Aorta (tissue), 5 donors: ENCODE results near the gene OTUD6A. TPM values are rescaled to one million over a fixed set of nuclear protein-coding genes. Genes with fewer than 3 reads are reported as not detected.

Experiments
- ATAC-seq: fragments of 200-7000 bp; cut with Tn5 transposase; one replicate; pipeline ENCODE4 v1.9.1; 2022; ENCODE audit warnings: moderate library complexity; ENCODE audit not compliant: low FRiP score
- DNase-seq, 2 donors: peaks; one replicate each; pipeline ENCODE4 v3.0.0-alpha.2; 2020
- H3K27ac ChIP-seq, 2 donors: one replicate each; pipeline ENCODE4 v1.5.1; 2013; ENCODE audit warnings: low read length in 2 of 2, mild to moderate bottlenecking in 2 of 2, moderate library complexity in 2 of 2, control low read depth in 1 of 2, inconsistent platforms in 1 of 2, low read depth in 1 of 2
- H3K27me3 ChIP-seq, 2 donors: one replicate each; pipeline ENCODE4 v1.6.1; 2013; ENCODE audit warnings: control low read depth in 1 of 2, low read length in 1 of 2, mild to moderate bottlenecking in 1 of 2, moderate library complexity in 1 of 2; ENCODE audit not compliant: insufficient read depth in 2 of 2, control insufficient read depth in 1 of 2
- H3K36me3 ChIP-seq, 2 donors: one replicate each; pipeline ENCODE4 v1.6.1; 2013; ENCODE audit warnings: control low read depth in 1 of 2, low read length in 1 of 2, mild to moderate bottlenecking in 1 of 2; ENCODE audit not compliant: insufficient read depth in 2 of 2, control insufficient read depth in 1 of 2
- H3K4me1 ChIP-seq, 2 donors: one replicate each; pipeline ENCODE4 v1.6.1; 2013; ENCODE audit warnings: low read length in 2 of 2, control low read depth in 1 of 2, mild to moderate bottlenecking in 1 of 2, moderate library complexity in 1 of 2; ENCODE audit not compliant: insufficient read depth in 2 of 2, control insufficient read depth in 1 of 2
- H3K4me3 ChIP-seq, 2 donors: one replicate each; pipeline ENCODE4 v1.5.1; 2013; ENCODE audit warnings: low read length in 2 of 2, control low read depth in 1 of 2, mild to moderate bottlenecking in 1 of 2
- H3K9me3 ChIP-seq: one replicate; pipeline ENCODE4 v1.6.1; 2013; ENCODE audit warnings: mild to moderate bottlenecking, low read length; ENCODE audit not compliant: control insufficient read depth
- WGBS, 2 donors: extraction: QIAGEN DNeasy Blood & Tissue Kit; methylation state at CpG; one replicate each; pipeline ENCODE4 v1.1.7; 2013; 5-methylcytosine and 5-hydroxymethylcytosine counted together
- intact Hi-C, 2 donors: fragments of 100-400 bp; cut with DNase I; formaldehyde crosslinking; loops; one replicate each; pipeline versions ENCODE4 v1.14.2 to v1.15.0; 2022
- polyA plus RNA-seq, 2 donors: library from polyadenylated mRNA; stranded (reverse); fragments of 200-250 nt; gene quantifications; one replicate each; pipeline ENCODE4 v1.2.3, GENCODE V29; 2013
- total RNA-seq, 2 donors: library from RNA; stranded (reverse); fragmentation: NEBNext Ultra II Directional; extraction: Animal tissue kit (Norgen Biotek cat#: 25700); gene quantifications; one replicate each; pipeline ENCODE4 v1.2.1, GENCODE V29; 2021
- donor health status: healthy with polysubstance abuse.
- donor health status: Bipolar disorder and iron deficiency.
- donor health status: DM: no; HTN: no; CAD: no.
- donor health status: DM: no; HTN: no; CAD: no.
- donor health status: DM: yes; HTN: yes; CAD: no.

OTUD6A gene
- total and polyA plus RNA-seq, 4 donors: not detected

DNA sequence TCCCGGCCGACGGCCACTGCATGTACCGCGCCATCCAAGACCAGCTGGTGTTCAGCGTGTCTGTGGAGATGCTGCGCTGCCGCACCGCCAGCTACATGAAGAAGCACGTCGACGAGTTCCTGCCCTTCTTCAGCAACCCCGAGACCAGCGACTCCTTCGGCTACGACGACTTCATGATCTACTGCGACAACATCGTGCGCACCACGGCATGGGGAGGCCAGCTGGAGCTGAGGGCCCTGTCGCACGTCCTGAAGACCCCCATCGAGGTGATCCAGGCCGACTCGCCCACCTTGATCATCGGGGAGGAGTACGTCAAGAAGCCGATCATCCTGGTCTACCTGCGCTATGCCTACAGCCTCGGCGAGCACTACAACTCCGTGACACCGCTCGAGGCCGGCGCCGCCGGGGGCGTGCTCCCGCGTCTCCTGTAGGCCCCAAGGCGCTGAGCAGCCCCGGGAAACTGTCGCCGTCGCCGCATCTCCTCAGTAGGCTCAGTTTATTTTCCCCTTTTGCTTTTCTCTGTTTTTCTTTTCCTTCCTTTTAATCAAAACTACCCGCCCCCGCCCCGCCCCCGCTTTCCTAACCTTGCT is 799 bp downstream of the OTUD6A start:
- Histone ChIP-seq H3K4me1 (no peaks in the 10 kb centered on the region), H3K9me3 (no peaks in the 10 kb centered on the region), H3K36me3 (no peaks in the 10 kb centered on the region), H3K27me3 (no peaks in the 10 kb centered on the region), H3K27ac (no peak overlapping the region), H3K4me3 (no peak overlapping the region)
- ATAC-seq: no peak
- 81 to 97% methylated on average over 52 of the region's 52 CpGs for WGBS, 2 donors
- no peak for DNase-seq
- intact Hi-C loops: no loop called here

DNA sequence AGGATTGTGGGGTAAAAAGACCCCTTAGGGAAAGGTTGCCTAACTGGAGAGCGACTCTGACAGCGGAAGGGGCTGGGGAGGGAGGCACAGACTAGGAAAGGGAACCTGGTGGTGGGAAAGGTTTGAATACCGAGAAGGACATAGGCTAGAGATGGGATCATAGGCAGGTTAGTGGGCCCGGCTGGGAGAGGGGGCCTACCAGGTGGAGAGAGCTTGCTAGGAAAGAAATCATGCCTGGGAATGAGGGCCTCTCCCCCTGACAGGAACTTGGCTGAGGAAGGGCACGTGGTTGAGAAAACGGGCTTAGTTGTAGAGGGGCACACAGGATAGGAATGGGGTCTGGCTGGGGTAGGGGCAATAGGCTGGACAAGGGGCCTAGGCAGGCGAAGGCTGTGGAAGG is 4.4 kb downstream of the OTUD6A start:
- no peak overlapping the region for H3K27ac ChIP-seq
- DNase-seq (no peak), ATAC-seq (no peak)
- intact Hi-C loops: no loop called here
- no peaks in the 10 kb centered on the region for H3K9me3 ChIP-seq
- no peaks in the 10 kb centered on the region for H3K27me3 ChIP-seq
- H3K4me1 ChIP-seq: no peaks in the 10 kb centered on the region
- WGBS, 2 donors: 78 to 90% methylated on average over 7 of the region's 7 CpGs
- H3K36me3 ChIP-seq: no peaks in the 10 kb centered on the region
- no peak overlapping the region for H3K4me3 ChIP-seq

DNA sequence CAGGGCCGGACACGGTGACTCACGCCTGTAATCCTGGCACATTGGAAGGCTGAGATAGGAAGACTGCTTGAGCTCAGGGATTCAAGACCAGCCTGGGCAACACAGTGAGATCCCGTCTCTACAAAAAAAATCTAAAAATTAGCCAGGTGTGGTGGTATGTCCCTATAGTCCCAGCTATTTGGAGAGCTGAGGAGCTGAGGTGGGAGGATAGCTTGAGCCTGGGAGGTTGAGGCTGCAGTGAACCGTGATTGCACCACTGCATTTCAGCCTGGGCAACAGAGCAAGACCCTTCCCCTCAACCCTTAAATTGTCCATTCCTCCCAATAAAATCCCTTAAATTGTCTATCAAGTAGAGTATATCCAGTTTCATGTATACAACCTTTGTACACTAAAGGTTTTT is 17.0 kb downstream of the OTUD6A start:
- no peaks in the 10 kb centered on the region for H3K9me3 ChIP-seq
- WGBS, 2 donors: 73 to 91% methylated on average over 5 of the region's 5 CpGs
- H3K4me1 ChIP-seq: no peaks in the 10 kb centered on the region
- no peaks in the 10 kb centered on the region for H3K27me3 ChIP-seq
- no peak for ATAC-seq
- no peak overlapping the region for H3K4me3 ChIP-seq
- no peak overlapping the region for H3K27ac ChIP-seq
- no peak for DNase-seq
- intact Hi-C loops: no loop called here
- no peaks in the 10 kb centered on the region for H3K36me3 ChIP-seq

- no peak for DNase-seq
- 56 to 64% methylated on average over 3 of the region's 3 CpGs for WGBS, 2 donors
- H3K4me3 ChIP-seq: no peak overlapping the region
Observed at GRCh38 chrX:70079870-70080269, 17.6 kb downstream of the OTUD6A start.

GRCh38 chrX:70082723-70083122 is 20.5 kb downstream of the OTUD6A start:
- H3K9me3 ChIP-seq: no peaks in the 10 kb centered on the region
- H3K36me3 ChIP-seq: no peaks in the 10 kb centered on the region
- intact Hi-C loops: no loop called here
- no peak overlapping the region for H3K4me3 ChIP-seq
- no peak for DNase-seq
- WGBS, 2 donors: 52 to 85% methylated on average over 4 of the region's 4 CpGs
- no peaks in the 10 kb centered on the region for H3K27me3 ChIP-seq
- no peaks in the 10 kb centered on the region for H3K4me1 ChIP-seq
- no peak overlapping the region for H3K27ac ChIP-seq
- no peak for ATAC-seq

More at GRCh38 chrX:70079870-70080269, 17.6 kb downstream of the OTUD6A start:
- Histone ChIP-seq H3K9me3 (no peaks in the 10 kb centered on the region), H3K36me3 (no peaks in the 10 kb centered on the region), H3K4me1 (no peaks in the 10 kb centered on the region), H3K27me3 (no peaks in the 10 kb centered on the region), H3K27ac (no peak overlapping the region)
- no peak for ATAC-seq
- intact Hi-C loops: no loop called here

- Histone ChIP-seq H3K9me3 (no peaks in the 10 kb centered on the region), H3K27me3 (no peaks in the 10 kb centered on the region), H3K4me3 (no peak overlapping the region), H3K36me3 (no peaks in the 10 kb centered on the region), H3K27ac (no peak overlapping the region), H3K4me1 (no peaks in the 10 kb centered on the region)
- intact Hi-C loops: no loop called here
- DNase-seq (no peak), ATAC-seq (no peak)
- 68 to 71% methylated on average over 5 of the region's 5 CpGs for WGBS, 2 donors
Observed at GRCh38 chrX:70084592-70085240, 22.5 kb downstream of the OTUD6A start.

DNA sequence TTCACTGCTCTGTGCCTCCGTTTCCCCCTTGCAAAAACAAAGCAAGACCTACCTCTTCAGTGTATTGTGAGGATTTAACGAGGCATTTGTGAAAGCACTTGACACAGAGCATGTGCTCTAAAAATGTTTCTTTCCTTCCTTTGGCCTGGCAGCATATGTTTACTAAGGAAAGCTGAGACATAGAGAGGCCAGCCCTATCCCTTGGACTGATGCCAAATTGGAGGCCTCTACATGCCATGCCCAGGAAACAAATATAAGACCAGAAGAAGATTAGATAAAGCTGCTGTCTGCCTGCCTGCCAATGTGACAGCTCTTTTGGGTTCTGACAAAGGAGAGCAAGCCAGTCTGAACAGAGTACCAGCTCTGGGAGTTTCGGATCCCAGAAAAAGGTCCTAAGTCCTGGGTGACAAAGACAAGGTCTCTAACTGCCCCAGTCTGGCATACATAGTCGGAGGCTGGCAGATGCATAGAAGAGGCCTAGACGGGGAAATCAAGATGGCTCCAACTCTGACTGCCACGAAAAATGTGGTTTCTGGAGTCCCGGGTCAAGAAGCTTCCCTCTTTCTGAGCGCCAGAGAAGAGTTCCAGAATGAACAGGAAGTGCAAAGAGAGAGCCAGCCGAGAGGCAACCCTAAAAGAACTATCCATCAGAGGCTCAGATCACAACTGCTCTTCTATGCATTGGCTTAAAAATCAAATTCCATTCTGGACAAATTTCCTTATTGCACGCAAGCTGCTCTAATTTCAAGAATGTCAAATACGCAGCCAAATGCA is 25.8 kb downstream of the OTUD6A start:
- no peak for DNase-seq
- Histone ChIP-seq H3K9me3 (no peaks in the 10 kb centered on the region), H3K27ac (no peak overlapping the region), H3K4me3 (no peak overlapping the region), H3K36me3 (no peaks in the 10 kb centered on the region), H3K4me1 (no peaks in the 10 kb centered on the region), H3K27me3 (no peaks in the 10 kb centered on the region)
- ATAC-seq: no peak
- WGBS, 2 donors: 41 to 48% methylated on average over 11 of the region's 11 CpGs
- intact Hi-C loops: no loop called here

DNA sequence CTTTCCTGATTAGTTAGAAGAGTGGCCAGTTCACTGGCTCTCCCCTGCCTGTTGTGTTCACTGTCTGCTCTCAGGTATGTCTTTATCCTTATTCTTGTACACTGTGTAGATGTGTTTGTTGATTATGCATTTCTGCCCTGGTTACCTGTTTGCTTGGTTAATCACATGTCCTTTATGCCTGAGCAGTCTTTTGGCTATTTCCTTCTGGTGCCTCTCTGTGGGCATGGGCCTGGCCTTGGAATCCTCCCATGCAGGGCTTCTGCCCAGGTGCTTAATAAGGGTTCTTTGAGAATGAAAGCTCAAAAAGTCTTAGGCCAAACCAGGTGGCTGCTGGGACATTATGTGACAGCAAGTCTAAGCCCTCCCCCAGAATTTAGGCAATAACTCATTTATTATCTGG is 26.5 kb downstream of the OTUD6A start:
- Histone ChIP-seq H3K9me3 (no peaks in the 10 kb centered on the region), H3K36me3 (no peaks in the 10 kb centered on the region), H3K4me3 (no peak overlapping the region), H3K4me1 (no peaks in the 10 kb centered on the region), H3K27ac (no peak overlapping the region), H3K27me3 (no peaks in the 10 kb centered on the region)
- DNase-seq: no peak
- no peak for ATAC-seq
- intact Hi-C loops: no loop called here
